Measurements from ENCODE around the gene ITIH4. TPM values are rescaled to one million over a fixed set of nuclear protein-coding genes. Genes with fewer than 3 reads are reported as not detected.
A peak's percentile ranks its signal among the peaks of the same experiment; 100 is the strongest.

ITIH4 gene
- total RNA-seq, 2 experiments from 2014 or later, result 18.0 to 24.9 TPM

- ATAC-seq, result peak; percentile 55
- DNase-seq, result no peak
- Mint-ChIP-seq H3K27ac (no peak overlapping the region), H3K4me1 (peaks cover 11% of the 10 kb centered on the region), H3K4me3 (no peak overlapping the region), H3K27me3 (no peaks in the 10 kb centered on the region), H3K36me3 (peaks cover 5% of the 10 kb centered on the region), H3K9me3 (ENCODE audit: low read depth) (no peaks in the 10 kb centered on the region)
- CTCF ChIA-PET, result interaction anchor here (0.7 to 2.1 kb wide), 8 partner anchors 21 to 289 kb away, joined by 3 to 10 read pairs (median 3); no protein-coding TSS in a partner anchor
Measured at GRCh38 chr3:52845691-52846431, 15.4 kb upstream of the ITIH4 start.

- CTCF ChIA-PET, result interaction anchor here (0.7 to 2.1 kb wide), 9 partner anchors 22 to 289 kb away, joined by 3 to 10 read pairs (median 3); no protein-coding TSS in a partner anchor
- DNase-seq (no peak), ATAC-seq (no peak)
- no peaks in the 10 kb centered on the region for H3K9me3 Mint-ChIP-seq (ENCODE audit: low read depth)
- no peak overlapping the region for H3K27ac Mint-ChIP-seq
- H3K4me3 Mint-ChIP-seq, result no peak overlapping the region
- H3K27me3 Mint-ChIP-seq, result no peaks in the 10 kb centered on the region
- peaks cover 8% of the 10 kb centered on the region for H3K36me3 Mint-ChIP-seq
- peaks cover 14% of the 10 kb centered on the region for H3K4me1 Mint-ChIP-seq
Measured at GRCh38 chr3:52845157-52845556, 14.7 kb upstream of the ITIH4 start.

GRCh38 chr3:52844290-52844975 lies 14.0 kb upstream of the ITIH4 start:
- H3K9me3 Mint-ChIP-seq (ENCODE audit: low read depth), result no peaks in the 10 kb centered on the region
- no peak overlapping the region for H3K4me3 Mint-ChIP-seq
- DNase-seq (no peak), ATAC-seq (no peak)
- CTCF ChIA-PET, result interaction anchor here (0.7 to 1.7 kb wide), 5 partner anchors 23 to 290 kb away, joined by 3 read pairs; no protein-coding TSS in a partner anchor
- H3K27ac Mint-ChIP-seq, result no peak overlapping the region
- H3K4me1 Mint-ChIP-seq, result peaks cover 21% of the 10 kb centered on the region
- peaks cover 12% of the 10 kb centered on the region for H3K36me3 Mint-ChIP-seq
- no peaks in the 10 kb centered on the region for H3K27me3 Mint-ChIP-seq

- no peaks in the 10 kb centered on the region for H3K27me3 Mint-ChIP-seq
- no peaks in the 10 kb centered on the region for H3K9me3 Mint-ChIP-seq (ENCODE audit: low read depth)
- H3K36me3 Mint-ChIP-seq, result peaks cover 12% of the 10 kb centered on the region
- DNase-seq (no peak), ATAC-seq (no peak)
- no peak overlapping the region for H3K4me3 Mint-ChIP-seq
- H3K27ac Mint-ChIP-seq, result no peak overlapping the region
- CTCF ChIA-PET, result interaction anchor here (0.6 to 1.3 kb wide), 4 partner anchors 53 to 279 kb away, joined by 3 read pairs; no protein-coding TSS in a partner anchor
- peaks cover 26% of the 10 kb centered on the region for H3K4me1 Mint-ChIP-seq
Measured at GRCh38 chr3:52843881-52844280, 13.4 kb upstream of the ITIH4 start.

GRCh38 chr3:52843108-52843865 lies 12.8 kb upstream of the ITIH4 start:
- ATAC-seq (no peak), DNase-seq (no peak)
- no peaks in the 10 kb centered on the region for H3K9me3 Mint-ChIP-seq (ENCODE audit: low read depth)
- H3K4me1 Mint-ChIP-seq, result peaks cover 32% of the 10 kb centered on the region
- H3K4me3 Mint-ChIP-seq, result no peak overlapping the region
- no peaks in the 10 kb centered on the region for H3K27me3 Mint-ChIP-seq
- H3K27ac Mint-ChIP-seq, result no peak overlapping the region
- CTCF ChIA-PET, result interaction anchor here (0.6 to 1.3 kb wide), 3 partner anchors 53 to 280 kb away, joined by 3 read pairs; no protein-coding TSS in a partner anchor
- peaks cover 12% of the 10 kb centered on the region for H3K36me3 Mint-ChIP-seq

GRCh38 chr3:52842424-52842823 lies 12.0 kb upstream of the ITIH4 start:
- DNase-seq, result no peak
- no peaks in the 10 kb centered on the region for H3K9me3 Mint-ChIP-seq (ENCODE audit: low read depth)
- no peak overlapping the region for H3K27ac Mint-ChIP-seq
- CTCF ChIA-PET, result no interaction called here
- H3K4me1 Mint-ChIP-seq, result peaks cover 41% of the 10 kb centered on the region
- H3K36me3 Mint-ChIP-seq, result peaks cover 15% of the 10 kb centered on the region
- no peak for ATAC-seq
- H3K4me3 Mint-ChIP-seq, result no peak overlapping the region
- H3K27me3 Mint-ChIP-seq, result no peaks in the 10 kb centered on the region

GRCh38 chr3:52841981-52842340 lies 11.5 kb upstream of the ITIH4 start:
- H3K4me1 Mint-ChIP-seq, result peaks cover 44% of the 10 kb centered on the region
- ATAC-seq, result no peak
- no peak overlapping the region for H3K4me3 Mint-ChIP-seq
- H3K36me3 Mint-ChIP-seq, result peaks cover 16% of the 10 kb centered on the region
- CTCF ChIA-PET, result interaction anchor here (0.9 kb wide), 1 partner anchor 9 kb away, joined by 3 read pairs; no protein-coding TSS in a partner anchor
- no peaks in the 10 kb centered on the region for H3K27me3 Mint-ChIP-seq
- H3K9me3 Mint-ChIP-seq (ENCODE audit: low read depth), result no peaks in the 10 kb centered on the region
- H3K27ac Mint-ChIP-seq, result no peak overlapping the region
- no peak for DNase-seq

GRCh38 chr3:52841211-52841980 lies 10.9 kb upstream of the ITIH4 start:
- DNase-seq (no peak), ATAC-seq (no peak)
- H3K4me1 Mint-ChIP-seq, result peaks cover 45% of the 10 kb centered on the region
- H3K4me3 Mint-ChIP-seq, result no peak overlapping the region
- no peak overlapping the region for H3K27ac Mint-ChIP-seq
- peaks cover 16% of the 10 kb centered on the region for H3K36me3 Mint-ChIP-seq
- CTCF ChIA-PET, result interaction anchor here (0.9 to 1.4 kb wide), 4 partner anchors 9 to 30 kb away, joined by 3 to 4 read pairs (median 3); no protein-coding TSS in a partner anchor
- H3K9me3 Mint-ChIP-seq (ENCODE audit: low read depth), result no peaks in the 10 kb centered on the region
- H3K27me3 Mint-ChIP-seq, result no peaks in the 10 kb centered on the region

GRCh38 chr3:52839892-52840545 lies 9.5 kb upstream of the ITIH4 start:
- Mint-ChIP-seq H3K4me1 (peaks cover 47% of the 10 kb centered on the region), H3K27me3 (no peaks in the 10 kb centered on the region), H3K9me3 (ENCODE audit: low read depth) (no peaks in the 10 kb centered on the region), H3K4me3 (no peak overlapping the region), H3K36me3 (peaks cover 16% of the 10 kb centered on the region), H3K27ac (no peak overlapping the region)
- ATAC-seq (no peak), DNase-seq (no peak)
- CTCF ChIA-PET, result interaction anchor here (1.1 to 1.6 kb wide), 5 partner anchors 9 to 95 kb away, joined by 3 to 6 read pairs (median 4); no protein-coding TSS in a partner anchor

GRCh38 chr3:52839268-52839575 lies 8.8 kb upstream of the ITIH4 start:
- Mint-ChIP-seq H3K36me3 (peaks cover 16% of the 10 kb centered on the region), H3K27me3 (no peaks in the 10 kb centered on the region), H3K4me3 (no peak overlapping the region), H3K27ac (no peak overlapping the region), H3K4me1 (peaks cover 47% of the 10 kb centered on the region), H3K9me3 (ENCODE audit: low read depth) (no peaks in the 10 kb centered on the region)
- peak; percentile 14 for ATAC-seq
- DNase-seq, result no peak
- CTCF ChIA-PET, result interaction anchor here (0.7 to 1.8 kb wide), 10 partner anchors 9 to 208 kb away, joined by 3 to 6 read pairs (median 4); no protein-coding TSS in a partner anchor

GRCh38 chr3:52838561-52839267 lies 8.2 kb upstream of the ITIH4 start:
- Mint-ChIP-seq H3K27ac (peak overlapping the region; percentile 45), H3K4me3 (no peak overlapping the region), H3K4me1 (peaks cover 47% of the 10 kb centered on the region), H3K9me3 (ENCODE audit: low read depth) (no peaks in the 10 kb centered on the region), H3K36me3 (peaks cover 16% of the 10 kb centered on the region), H3K27me3 (no peaks in the 10 kb centered on the region)
- DNase-seq (peak; percentile 82), ATAC-seq (peak; percentile 93)
- CTCF ChIA-PET, result interaction anchor here (0.7 to 1.8 kb wide), 11 partner anchors 10 to 208 kb away, joined by 3 to 6 read pairs (median 4); no protein-coding TSS in a partner anchor

- H3K36me3 Mint-ChIP-seq, result peaks cover 16% of the 10 kb centered on the region
- H3K4me3 Mint-ChIP-seq, result no peak overlapping the region
- no peak for ATAC-seq
- H3K9me3 Mint-ChIP-seq (ENCODE audit: low read depth), result no peaks in the 10 kb centered on the region
- CTCF ChIA-PET, result interaction anchor here (1.2 to 1.5 kb wide), 3 partner anchors 8 to 57 kb away, joined by 3 to 4 read pairs (median 4); no protein-coding TSS in a partner anchor
- DNase-seq, result no peak
- no peaks in the 10 kb centered on the region for H3K27me3 Mint-ChIP-seq
- peak overlapping the region; percentile 45 for H3K27ac Mint-ChIP-seq
- peaks cover 47% of the 10 kb centered on the region for H3K4me1 Mint-ChIP-seq
Measured at GRCh38 chr3:52836986-52837385, 6.5 kb upstream of the ITIH4 start.
